Ovary (tissue), 9 donors: ENCODE measurements around the gene LRRC57. TPM values are rescaled to one million over a fixed set of nuclear protein-coding genes. Genes with fewer than 3 reads are reported as not detected.
A peak's percentile ranks its signal among the peaks of the same experiment; 100 is the strongest.

Experiments
- DNase-seq, 5 donors: peaks; one replicate each; pipeline ENCODE4 v3.0.0-alpha.2; 2019 to 2020
- H3K27ac ChIP-seq, 2 donors: fragments of 200-600 bp; one replicate each; pipeline versions ENCODE4 v1.5.1 to v1.8.0; 2019 to 2022
- H3K27me3 ChIP-seq: fragments of 200-600 bp; one replicate; pipeline ENCODE4 v1.8.0; 2022
- H3K36me3 ChIP-seq: fragments of 200-600 bp; sonication (generic); one replicate; pipeline ENCODE4 v1.5.1; 2019
- H3K4me1 ChIP-seq: one replicate; pipeline ENCODE4 v1.8.1; 2013; ENCODE audit warnings: mild to moderate bottlenecking, moderate library complexity; ENCODE audit not compliant: insufficient read depth
- H3K4me3 ChIP-seq: fragments of 200-600 bp; sonication (generic); one replicate; pipeline ENCODE4 v1.5.1; 2017
- H3K9me3 ChIP-seq, 2 donors: fragments of 200-600 bp in 1 of 2; sonication (generic) in 1 of 2; one replicate each; pipeline versions ENCODE4 v1.5.1 to v1.8.1; 2013 to 2019; ENCODE audit warnings: mild to moderate bottlenecking in 1 of 2, moderate library complexity in 1 of 2
- CTCF ChIP-seq, 3 donors: fragments of 450-650 bp in 2 of 3; fragments of 200-600 bp in 1 of 3; IDR thresholded peaks; one replicate each; pipeline versions ENCODE4 v1.5.1 to v1.8.0; 2016 to 2022; ENCODE audit warnings: antibody characterized with exemption in 3 of 3, mild to moderate bottlenecking in 1 of 3
- EP300 ChIP-seq: sonication (generic); formaldehyde crosslinking; IDR thresholded peaks from one replicate; pipeline ENCODE4 v1.6.1; 2017; ENCODE audit warnings: antibody characterized with exemption
- POLR2A ChIP-seq: fragments of 450-650 bp; IDR thresholded peaks from one replicate; pipeline ENCODE4 v1.6.1; 2017; ENCODE audit warnings: antibody characterized with exemption, mild to moderate bottlenecking, moderate library complexity
- WGBS, 3 donors: extraction: QIAGEN DNeasy Blood & Tissue Kit in 1 of 3; methylation state at CpG; one replicate each; pipeline versions ENCODE4 v1.1.5 to v1.1.7; 2013 to 2017; 5-methylcytosine and 5-hydroxymethylcytosine counted together
- intact Hi-C, 4 donors: fragments of 100-400 bp; cut with DNase I; formaldehyde crosslinking; loops; one replicate each; pipeline versions ENCODE4 v1.11.0 to v1.15.1; 2022 to 2023
- polyA plus RNA-seq, 2 donors: library from polyadenylated mRNA; stranded (reverse); fragments of 200-250 nt in 1 of 2; fragments of 350-450 nt in 1 of 2; fragmentation: Illumina TruSeq in 1 of 2; extraction: RNeasy Lipid Tissue Mini Kit (QIAGEN cat#74804) in 1 of 2; gene quantifications; one replicate each; pipeline ENCODE4 v1.2.3, GENCODE V29; 2013 to 2014
- total RNA-seq, 7 donors: library from RNA; depleted of rRNA in 2 of 7; stranded (reverse); fragments of >200 nt in 2 of 7; fragmentation: NEBNext Ultra II Directional in 3 of 7; extraction: Animal tissue kit (Norgen Biotek cat#: 25700) in 3 of 7; gene quantifications; one replicate each; pipeline versions ENCODE4 v1.1.0 to v1.2.4, GENCODE V29; 2016 to 2023
- donor health status: DM: no; HTN: no; CAD: no; lungs with moderate emphysema.
- donor health status: DM: no; HTN: no; CAD: no.
- donor health status: Bipolar disorder and iron deficiency.
- donor health status: DM: yes; HTN: yes; CAD: no.
- donor health status: DM: no; HTN: no; CAD: no.
- donor health status: DM: yes; HTN: yes; CAD: no.

The LRRC57 gene
- total and polyA plus RNA-seq, 9 donors = 7.9 to 28.7 (median 17.7) TPM

DNA sequence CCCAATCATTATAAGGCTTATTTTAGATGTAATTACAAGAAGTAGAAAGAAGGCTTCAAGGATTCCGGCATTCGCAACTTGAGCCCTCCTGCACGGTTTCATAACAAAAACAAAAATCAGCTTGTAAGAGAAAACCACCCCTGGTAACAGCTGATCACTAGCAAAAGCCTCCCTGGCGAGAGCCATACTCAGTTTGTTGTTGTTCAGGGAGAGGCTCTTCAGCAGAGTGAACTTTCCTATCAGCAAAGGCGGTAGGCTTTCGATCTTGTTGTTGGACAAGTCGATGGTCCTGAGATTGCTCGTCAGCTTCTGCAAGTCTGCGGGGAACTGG lies 710 bp downstream of the LRRC57 start:
- no peaks in the 10 kb centered on the region for H3K9me3 ChIP-seq
- H3K36me3 ChIP-seq = no peaks in the 10 kb centered on the region
- no peak for DNase-seq
- H3K27ac ChIP-seq = peak overlapping the region; percentile 83 to 93
- intact Hi-C loops = loop anchor here in 1 of 4 donors (10.0 kb wide), 1 partner anchor 97 kb away; no protein-coding TSS in a partner anchor
- H3K27me3 ChIP-seq = no peaks in the 10 kb centered on the region
- H3K4me1 ChIP-seq = peaks cover 4% of the 10 kb centered on the region
- WGBS, 3 donors = 0 to 1% (median 1%) methylated on average over 9 of the region's 9 CpGs
- peak overlapping the region; percentile 61 for H3K4me3 ChIP-seq
- TF ChIP-seq EP300 = no peak
- TF ChIP-seq POLR2A = no peak
- TF ChIP-seq CTCF (IDR thresholded peaks at IDR 0.05) = no peak

GRCh38 chr15:42544853-42545629 lies 3.6 kb downstream of the LRRC57 start:
- 84 to 89% (median 88%) methylated on average over 4 of the region's 4 CpGs for WGBS, 3 donors
- Histone ChIP-seq H3K27ac (no peak overlapping the region), H3K36me3 (no peaks in the 10 kb centered on the region), H3K4me1 (peaks cover 4% of the 10 kb centered on the region), H3K9me3 (no peaks in the 10 kb centered on the region), H3K4me3 (no peak overlapping the region), H3K27me3 (no peaks in the 10 kb centered on the region)
- no peak for DNase-seq
- intact Hi-C loops = loop anchor here in 1 of 4 donors (10.0 kb wide), 1 partner anchor 100 kb away; no protein-coding TSS in a partner anchor
- no peak for TF ChIP-seq POLR2A
- TF ChIP-seq EP300 = no peak
- no peak for TF ChIP-seq CTCF (IDR thresholded peaks at IDR 0.05)

GRCh38 chr15:42533246-42533645 lies 15.3 kb downstream of the LRRC57 start:
- DNase-seq = no peak
- intact Hi-C loops = no loop called here
- 82 to 90% (median 88%) methylated on average over 1 of the region's 1 CpG for WGBS, 3 donors
- H3K36me3 ChIP-seq = no peaks in the 10 kb centered on the region
- no peaks in the 10 kb centered on the region for H3K9me3 ChIP-seq
- H3K27ac ChIP-seq = no peak overlapping the region
- no peaks in the 10 kb centered on the region for H3K27me3 ChIP-seq
- no peaks in the 10 kb centered on the region for H3K4me1 ChIP-seq
- TF ChIP-seq EP300 = no peak
- no peak for TF ChIP-seq CTCF (IDR thresholded peaks at IDR 0.05)
- no peak for TF ChIP-seq POLR2A
- H3K4me3 ChIP-seq = no peak overlapping the region

- H3K4me3 ChIP-seq = no peak overlapping the region
- intact Hi-C loops = no loop called here
- no peaks in the 10 kb centered on the region for H3K9me3 ChIP-seq
- WGBS, 3 donors = 83 to 95% (median 91%) methylated on average over 3 of the region's 3 CpGs
- no peaks in the 10 kb centered on the region for H3K27me3 ChIP-seq
- TF ChIP-seq EP300 (no peak), POLR2A (no peak), CTCF (IDR thresholded peaks at IDR 0.05) (no peak)
- no peaks in the 10 kb centered on the region for H3K4me1 ChIP-seq
- H3K36me3 ChIP-seq = no peaks in the 10 kb centered on the region
- no peak overlapping the region for H3K27ac ChIP-seq
- DNase-seq = no peak
Measured at GRCh38 chr15:42528970-42529369, 19.6 kb downstream of the LRRC57 start.
